GM18526 (cell line): ENCODE data around the gene ELOVL5.

Experiments
- POLR2A ChIP-seq: IDR thresholded peaks from 3 replicates; pipeline ENCODE4 v1.6.1; 2011; ENCODE audit not compliant: insufficient read length; ENCODE audit errors: extremely low read depth

ELOVL5 gene

DNA sequence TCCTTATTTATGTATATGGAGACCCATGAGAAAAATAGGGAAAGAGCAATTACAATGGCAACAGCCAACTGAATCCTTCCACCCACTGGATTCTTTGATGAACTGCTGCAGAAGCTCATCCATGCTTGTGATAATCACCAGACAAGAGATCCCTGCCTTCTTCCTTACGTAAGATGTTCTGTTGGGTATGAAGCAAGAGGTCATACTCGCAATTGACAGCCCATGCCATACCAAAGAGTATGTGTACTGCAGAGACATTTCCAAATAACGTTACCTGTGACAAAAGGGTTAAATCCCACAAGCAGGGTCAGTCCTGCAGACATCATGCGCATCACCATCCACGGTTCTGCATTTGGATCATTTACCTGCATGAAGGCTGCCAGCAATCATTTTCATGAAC, 27.8 kb downstream of the ELOVL5 start:
- no peak for TF ChIP-seq POLR2A

- TF ChIP-seq POLR2A = no peak
Observed at GRCh38 chr6:53318429-53318828, 30.3 kb downstream of the ELOVL5 start.

GRCh38 chr6:53317861-53318260, 30.9 kb downstream of the ELOVL5 start:
- no peak for TF ChIP-seq POLR2A

- TF ChIP-seq POLR2A = no peak
Observed at GRCh38 chr6:53316142-53316541, 32.6 kb downstream of the ELOVL5 start.

DNA sequence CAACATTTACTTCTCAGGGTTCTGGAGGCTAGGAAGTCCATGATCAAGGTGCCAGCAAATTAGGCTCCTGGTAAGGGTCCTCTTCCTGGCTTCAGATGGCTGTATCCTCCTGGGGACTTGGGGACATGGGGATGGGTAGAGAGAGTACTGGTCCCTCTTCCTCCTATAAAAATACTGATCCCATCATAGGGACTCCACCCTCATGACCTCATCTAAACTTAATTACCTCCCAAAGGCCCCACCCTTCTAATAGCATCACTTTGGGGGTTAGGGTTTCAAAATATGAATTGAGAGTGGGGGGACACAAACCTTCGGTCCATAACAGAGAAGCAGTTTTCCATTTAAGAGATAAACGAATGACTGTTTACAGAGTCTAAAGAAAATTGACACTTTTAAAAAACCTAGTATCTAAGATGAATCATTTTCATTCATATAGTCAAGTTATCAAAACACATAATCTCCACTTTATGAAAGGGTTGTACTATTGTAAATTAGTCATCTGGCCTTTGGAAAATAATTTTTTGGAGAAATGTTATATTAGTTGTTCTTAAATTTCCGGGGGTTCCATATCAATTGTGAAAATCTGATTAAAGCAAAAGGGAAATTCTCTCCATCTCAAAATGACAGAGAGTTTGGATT, 33.5 kb downstream of the ELOVL5 start:
- TF ChIP-seq POLR2A = no peak

GRCh38 chr6:53313784-53314400, 34.9 kb downstream of the ELOVL5 start:
- no peak for TF ChIP-seq POLR2A

DNA sequence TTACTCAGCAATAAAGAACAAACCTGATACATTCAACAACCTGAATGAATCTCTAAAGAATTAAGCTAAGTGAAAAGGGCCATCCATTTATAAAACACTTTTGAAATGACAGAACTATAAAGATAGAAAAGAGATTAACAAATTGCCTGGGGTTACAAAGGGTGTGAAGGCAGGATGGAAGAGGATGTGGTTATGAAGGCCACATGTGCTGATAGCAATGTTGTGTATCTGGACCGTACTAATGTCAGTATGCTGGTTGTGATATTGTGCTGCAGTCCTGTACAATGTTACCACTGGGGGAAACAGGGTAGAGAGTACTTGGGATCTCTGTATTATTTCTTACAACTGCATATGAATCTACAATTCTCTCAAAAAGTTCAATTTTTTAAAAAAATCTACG, 36.4 kb downstream of the ELOVL5 start:
- TF ChIP-seq POLR2A = no peak

DNA sequence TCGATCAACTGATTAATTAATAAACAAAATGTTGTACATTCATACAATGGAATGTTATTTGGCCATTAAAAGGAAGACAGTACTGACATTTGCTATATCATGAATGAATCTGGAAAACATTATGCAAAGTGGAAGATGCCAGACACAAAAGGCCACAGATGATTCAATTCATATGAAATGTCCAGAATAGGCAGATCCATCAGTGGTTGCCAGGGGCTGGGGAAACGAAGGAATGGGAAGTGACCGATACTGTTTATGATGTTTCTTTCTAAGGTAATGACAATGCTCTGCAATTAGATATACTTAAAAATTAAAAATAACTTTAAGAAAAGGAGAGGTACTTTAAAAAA, 37.2 kb downstream of the ELOVL5 start:
- TF ChIP-seq POLR2A = no peak

DNA sequence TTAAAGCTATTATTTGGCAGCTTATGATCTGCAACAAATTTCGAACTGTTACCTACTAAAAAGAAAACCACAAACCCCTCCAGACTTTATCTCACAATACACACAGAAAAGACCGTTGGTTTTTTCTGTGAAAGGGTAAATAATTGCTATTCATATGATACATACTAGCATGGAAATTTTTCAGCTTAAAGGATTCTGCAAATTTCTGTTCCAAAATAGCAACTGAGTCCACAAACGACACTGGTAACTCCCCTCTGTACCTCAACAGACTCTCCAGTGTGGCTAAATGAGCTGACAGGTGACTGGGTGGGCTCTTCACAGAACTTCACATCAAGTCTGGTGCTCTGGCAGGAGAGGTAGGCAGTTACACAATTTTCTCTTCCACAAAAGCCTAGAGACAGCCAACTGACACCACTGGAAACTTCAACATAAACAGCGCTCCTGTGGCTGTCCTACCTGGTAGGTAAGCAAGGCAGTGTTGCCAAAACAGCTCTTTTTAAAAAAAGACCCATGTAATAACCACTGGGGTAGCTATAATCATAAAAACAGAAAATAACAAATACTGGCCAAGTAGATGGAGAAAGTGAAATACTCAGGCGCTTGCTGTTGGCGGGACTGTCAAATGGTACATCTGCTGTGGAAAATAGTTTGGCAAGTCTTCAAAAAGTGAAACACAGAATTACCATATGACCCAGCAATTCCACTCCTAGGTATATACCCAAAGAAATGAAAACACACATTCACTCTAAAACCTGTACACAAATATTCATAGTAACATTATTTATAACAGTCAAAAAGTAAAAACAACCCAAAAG, 37.8 kb downstream of the ELOVL5 start:
- no peak for TF ChIP-seq POLR2A

- TF ChIP-seq POLR2A = no peak
Observed at GRCh38 chr6:53309901-53310300, 38.8 kb downstream of the ELOVL5 start.

- TF ChIP-seq POLR2A = no peak
Observed at GRCh38 chr6:53309059-53309900, 39.5 kb downstream of the ELOVL5 start.

GRCh38 chr6:53306819-53307347, 41.9 kb downstream of the ELOVL5 start:
- TF ChIP-seq POLR2A = no peak

DNA sequence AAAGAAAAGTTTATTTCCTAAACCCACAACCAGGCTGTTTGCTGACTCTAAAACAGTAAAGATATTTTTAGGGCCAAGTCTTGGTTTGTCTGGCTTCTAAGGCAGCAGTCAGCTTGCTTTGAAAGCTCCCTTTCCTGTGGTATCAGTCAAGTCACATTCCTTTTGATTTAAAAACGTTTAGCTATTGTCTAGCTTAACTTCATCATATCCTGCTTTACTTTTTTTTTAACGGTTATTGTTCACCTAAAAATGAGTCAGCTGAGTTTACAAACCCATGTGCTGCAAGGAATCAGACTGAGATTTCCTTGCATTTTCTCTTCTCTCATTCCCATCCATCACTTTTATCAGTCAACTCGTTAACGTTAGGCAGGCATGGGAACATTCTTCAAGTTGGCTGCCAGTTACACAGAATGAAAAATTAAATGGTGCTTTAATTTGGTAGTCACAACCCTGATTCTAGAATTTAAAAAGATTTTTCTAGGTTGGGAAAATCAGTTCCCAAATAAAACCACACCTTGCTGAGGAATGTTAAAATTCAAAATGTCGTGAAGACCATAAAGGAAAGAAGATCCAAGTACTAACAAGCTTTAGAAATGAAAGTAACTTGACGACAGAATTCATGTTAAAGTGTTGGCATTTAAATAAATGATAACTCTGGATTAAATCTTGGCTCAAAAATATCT, 45.9 kb downstream of the ELOVL5 start:
- TF ChIP-seq POLR2A = no peak

DNA sequence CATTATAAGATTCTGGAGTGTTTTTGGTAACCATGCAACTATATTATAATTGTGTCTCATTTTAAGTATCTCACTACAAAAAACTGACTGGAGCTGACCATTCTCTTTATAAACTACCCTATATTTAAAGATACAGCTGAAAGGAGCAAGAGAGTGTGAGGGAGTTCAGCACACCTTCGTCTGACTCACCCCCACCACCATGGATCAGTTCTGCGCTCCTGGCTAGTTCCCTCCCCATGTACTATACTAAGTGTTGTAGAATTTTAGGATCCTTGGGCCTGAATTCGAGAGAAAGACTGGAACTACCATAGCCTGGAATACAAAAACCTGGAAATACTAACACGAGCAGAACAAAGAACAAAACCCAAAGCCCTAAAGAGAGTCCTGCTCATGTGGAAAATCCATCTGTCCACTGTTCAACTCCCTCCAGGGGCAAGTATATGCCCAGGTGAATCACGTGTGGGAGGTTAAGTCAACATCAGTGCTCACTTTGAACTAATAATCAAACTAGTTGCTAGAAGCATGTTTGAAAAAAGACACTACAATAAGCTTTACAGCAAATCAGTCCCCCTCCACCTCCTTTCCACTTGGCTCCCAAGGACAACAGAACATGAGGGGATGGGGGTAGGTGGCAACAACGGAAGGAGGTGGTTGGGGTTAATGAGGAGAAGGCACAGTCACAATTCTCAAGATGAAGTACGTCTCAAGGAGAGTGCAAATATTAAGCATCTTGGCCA, 46.8 kb downstream of the ELOVL5 start:
- TF ChIP-seq POLR2A = no peak
